ENCODE results near the gene RAB3IL1. TPM values are rescaled to one million over a fixed set of nuclear protein-coding genes. Genes with fewer than 3 reads are reported as not detected.

Gene RAB3IL1
- total and polyA plus RNA-seq, 2 experiments from 2014 or later = 8.3 to 11.6 TPM

DNA sequence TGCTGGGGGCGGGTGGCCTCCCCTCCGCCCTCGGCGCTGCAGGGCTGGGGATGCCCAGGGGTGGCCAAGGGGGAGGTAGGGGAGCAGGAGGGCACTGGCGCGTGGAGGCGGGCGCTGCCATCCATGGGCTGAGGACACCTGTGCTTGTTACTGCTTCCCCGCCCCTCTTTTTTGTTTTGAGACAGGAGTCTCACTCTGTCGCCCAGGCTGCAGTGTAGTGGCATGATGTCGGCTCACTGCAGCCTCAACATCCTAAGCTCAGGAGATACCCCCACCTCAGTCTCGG, 25.3 kb downstream of the RAB3IL1 start:
- no peaks in the 10 kb centered on the region for H3K9me3 ChIP-seq (ENCODE audit: low read depth)
- peak; percentile 7 for TF ChIP-seq CTCF (IDR thresholded peaks at IDR 0.05; ENCODE audit: low read depth, low read length)
- no peaks in the 10 kb centered on the region for H3K27me3 ChIP-seq
- no peak for DNase-seq (ENCODE audit: low read depth in 1 of 2, low spot score in 1 of 2)
- peak overlapping the region; percentile 81 for H3K4me3 ChIP-seq
- H3K4me1 ChIP-seq (ENCODE audit: low read depth) = no peaks in the 10 kb centered on the region
- no peak overlapping the region for H3K27ac ChIP-seq
- no peaks in the 10 kb centered on the region for H3K36me3 ChIP-seq

- Histone ChIP-seq H3K9me3 (ENCODE audit: low read depth) (no peaks in the 10 kb centered on the region), H3K27ac (no peak within 1 kb of the TSS), H3K4me1 (ENCODE audit: low read depth) (no peaks in the 10 kb centered on the region), H3K4me3 (peak within 1 kb of the TSS; percentile 81), H3K36me3 (no peaks in the 10 kb centered on the region), H3K27me3 (no peaks in the 10 kb centered on the region)
- TF ChIP-seq CTCF (IDR thresholded peaks at IDR 0.05; ENCODE audit: low read depth, low read length) = no peak
- DNase-seq (ENCODE audit: low read depth in 1 of 2, low spot score in 1 of 2) = peak; percentile 89 to 94
These were observed 25.9 kb downstream of the RAB3IL1 start, which contains the start of gene FADS3 for GRCh38 chr11:61891331-61892084. FADS3 (minus strand) TSS chr11:61891545; CDS start chr11:61891381, 164 bp downstream.

GRCh38 chr11:61890529-61891330, 26.6 kb downstream of the RAB3IL1 start:
- H3K27ac ChIP-seq = no peak overlapping the region
- no peak for TF ChIP-seq CTCF (IDR thresholded peaks at IDR 0.05; ENCODE audit: low read depth, low read length)
- no peaks in the 10 kb centered on the region for H3K4me1 ChIP-seq (ENCODE audit: low read depth)
- H3K36me3 ChIP-seq = no peaks in the 10 kb centered on the region
- peak overlapping the region; percentile 81 for H3K4me3 ChIP-seq
- no peaks in the 10 kb centered on the region for H3K9me3 ChIP-seq (ENCODE audit: low read depth)
- DNase-seq (ENCODE audit: low read depth in 1 of 2, low spot score in 1 of 2) = peak; percentile 66 to 69
- H3K27me3 ChIP-seq = no peaks in the 10 kb centered on the region

DNA sequence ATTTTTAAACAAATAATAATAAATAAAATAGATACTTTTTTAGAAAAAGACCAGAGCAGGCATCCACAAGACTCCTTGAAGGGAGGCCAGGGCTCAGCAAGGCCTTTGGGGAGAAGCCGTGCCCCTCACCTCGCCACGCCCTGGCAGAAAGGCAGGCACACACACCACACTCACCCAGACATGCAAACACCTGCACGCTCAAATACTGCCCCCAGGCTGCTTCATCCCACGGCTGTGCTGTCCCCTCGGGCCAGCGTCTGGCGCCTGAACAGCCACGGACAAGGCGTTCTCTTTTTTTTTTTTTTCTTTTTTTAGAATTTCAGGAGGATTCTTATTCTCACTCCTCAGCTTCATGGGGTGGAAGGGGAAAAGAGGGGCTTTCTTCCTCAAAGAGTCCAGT, 27.5 kb downstream of the RAB3IL1 start:
- Histone ChIP-seq H3K36me3 (no peaks in the 10 kb centered on the region), H3K9me3 (ENCODE audit: low read depth) (no peaks in the 10 kb centered on the region), H3K4me3 (no peak overlapping the region), H3K27me3 (no peaks in the 10 kb centered on the region), H3K27ac (no peak overlapping the region), H3K4me1 (ENCODE audit: low read depth) (peaks cover 4% of the 10 kb centered on the region)
- TF ChIP-seq CTCF (IDR thresholded peaks at IDR 0.05; ENCODE audit: low read depth, low read length) = no peak
- DNase-seq (ENCODE audit: low read depth in 1 of 2, low spot score in 1 of 2) = no peak

DNA sequence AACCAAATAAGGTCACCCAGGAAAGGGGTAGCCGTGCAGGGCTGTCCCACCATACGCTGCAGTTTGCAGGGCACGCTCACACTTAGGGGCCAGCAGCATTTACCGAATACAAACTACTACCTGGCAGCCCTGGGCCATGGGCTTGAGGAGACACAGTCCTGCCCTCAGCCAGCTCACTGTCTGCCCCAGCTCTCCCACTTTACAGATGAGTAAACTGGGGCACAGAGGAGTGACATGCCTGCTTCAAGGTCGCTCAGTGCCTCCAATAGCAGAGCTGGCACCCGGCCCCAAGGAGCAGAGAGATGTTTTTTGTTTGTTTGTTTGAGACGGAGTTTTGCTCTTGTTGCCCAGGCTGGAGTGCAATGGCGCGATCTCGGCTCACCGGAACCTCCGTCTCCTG, 28.8 kb downstream of the RAB3IL1 start:
- DNase-seq (ENCODE audit: low read depth in 1 of 2, low spot score in 1 of 2) = no peak
- Histone ChIP-seq H3K27ac (no peak overlapping the region), H3K36me3 (no peaks in the 10 kb centered on the region), H3K9me3 (ENCODE audit: low read depth) (no peaks in the 10 kb centered on the region), H3K4me3 (no peak overlapping the region), H3K27me3 (no peaks in the 10 kb centered on the region), H3K4me1 (ENCODE audit: low read depth) (peaks cover 4% of the 10 kb centered on the region)
- TF ChIP-seq CTCF (IDR thresholded peaks at IDR 0.05; ENCODE audit: low read depth, low read length) = no peak
